A673 (cell line): Measurements from ENCODE around the gene APOA5. TPM values are rescaled to one million over a fixed set of nuclear protein-coding genes. Genes with fewer than 3 reads are reported as not detected.

ENCODE experiments used
- BruUV-seq: library from RNA; stranded (reverse); fragments of 400-500 nt; replicated peaks from 2 replicates; lab custom pipeline; 2021; lab: Mats Ljungman, UMichigan
- CTCF ChIA-PET: fragments of 300-600 bp; sonication (Branson Sonifier 250); formaldehyde crosslinking; loops from one replicate; lab custom pipeline; 2022; ENCODE audit warnings: antibody characterized with exemption; lab: Charles Lee
- POLR2A ChIA-PET: fragments of 300-600 bp; sonication (Branson Sonifier 250); formaldehyde crosslinking; loops from one replicate; lab custom pipeline; 2022; ENCODE audit warnings: antibody characterized with exemption; ENCODE audit not compliant: low non-redundant PET; lab: Charles Lee
- DNase-seq: peaks from one replicate; pipeline ENCODE4 v3.0.0-alpha.2; 2015; ENCODE audit warnings: low spot score
- H3K27ac ChIP-seq: fragments of 200-600 bp; sonication (generic); 2 replicates; pipeline ENCODE4 v1.5.1; 2016; ENCODE audit warnings: mixed run types, low read depth, mild to moderate bottlenecking, mixed read lengths, antibody characterized with exemption, low read length; ENCODE audit not compliant: poor library complexity, severe bottlenecking
- H3K27me3 ChIP-seq: fragments of 200-600 bp; sonication (generic); replicated peaks from 2 replicates; pipeline ENCODE4 v1.6.1; 2017; ENCODE audit warnings: mixed run types, low read depth, mild to moderate bottlenecking, mixed read lengths, antibody characterized with exemption, low read length; ENCODE audit not compliant: insufficient read depth, poor library complexity
- H3K36me3 ChIP-seq: fragments of 200-600 bp; sonication (generic); 2 replicates; pipeline ENCODE4 v1.6.1; 2016; ENCODE audit warnings: mixed run types, mild to moderate bottlenecking, mixed read lengths, antibody characterized with exemption, low read length; ENCODE audit not compliant: insufficient read depth, poor library complexity, severe bottlenecking
- H3K4me1 ChIP-seq: fragments of 200-600 bp; sonication (generic); 2 replicates; pipeline ENCODE4 v1.6.1; 2017; ENCODE audit warnings: mixed run types, mild to moderate bottlenecking, mixed read lengths, antibody characterized with exemption, low read length; ENCODE audit not compliant: insufficient read depth, poor library complexity, severe bottlenecking
- H3K4me3 ChIP-seq: fragments of 200-600 bp; sonication (generic); 2 replicates; pipeline ENCODE4 v1.5.1; 2016; ENCODE audit warnings: low read depth, mixed run types, mild to moderate bottlenecking, mixed read lengths, low read length; ENCODE audit not compliant: poor library complexity, severe bottlenecking
- H3K9me3 ChIP-seq: fragments of 200-600 bp; sonication (generic); 2 replicates; pipeline ENCODE4 v1.6.1; 2016; ENCODE audit warnings: mixed run types, low read depth, mild to moderate bottlenecking, mixed read lengths, antibody characterized with exemption, low read length; ENCODE audit not compliant: poor library complexity, severe bottlenecking
- EZH2 ChIP-seq: fragments of 200-600 bp; sonication (generic); IDR thresholded peaks from 2 replicates; pipeline ENCODE4 v1.6.1; 2017; ENCODE audit warnings: borderline replicate concordance, low read depth, mild to moderate bottlenecking, mixed read lengths, antibody characterized with exemption, low read length; ENCODE audit not compliant: poor library complexity, severe bottlenecking
- intact Hi-C: fragments of 100-400 bp; cut with micrococcal nuclease; formaldehyde crosslinking; loops from one replicate; pipeline ENCODE4 v1.10.0; 2022; ENCODE audit not compliant: unreplicated experiment
- total RNA-seq: library from RNA; stranded (reverse); gene quantifications from 2 replicates; pipeline ENCODE4 v1.2.3, GENCODE V29; 2021
- TF ChIP-seq, protein P1 (sequence below): fragments of 300-800, 200-600 bp; sonication (generic); conservative IDR thresholded peaks from 2 replicates; pipeline ENCODE4 v1.5.1; 2017; ENCODE audit warnings: low read depth, mild to moderate bottlenecking, antibody characterized with exemption, low read length, moderate library complexity, mixed read lengths

The APOA5 gene
- total RNA-seq, 1 experiment from 2014 or later, result not detected

DNA sequence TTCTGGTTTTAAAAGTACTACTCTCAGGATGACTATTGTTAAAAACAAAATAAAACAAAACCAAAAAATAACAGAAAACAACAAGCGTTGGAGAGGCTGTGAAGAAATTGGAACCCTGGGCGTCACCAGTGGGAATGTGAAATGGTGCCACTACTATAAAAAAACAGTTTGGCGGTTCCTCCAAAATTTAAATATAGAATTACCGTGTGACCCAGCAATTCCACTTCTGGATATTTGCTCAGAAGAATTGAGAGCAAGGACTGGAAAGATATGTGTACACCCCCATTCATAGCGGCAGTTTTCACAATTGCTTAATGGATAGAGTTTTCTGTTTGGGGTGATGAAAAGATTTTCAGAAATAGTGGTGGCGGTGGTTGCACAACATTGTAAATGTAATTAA, 22.8 kb upstream of the APOA5 start:
- Histone ChIP-seq H3K36me3 (no peaks in the 10 kb centered on the region), H3K4me1 (no peaks in the 10 kb centered on the region), H3K4me3 (no peak overlapping the region), H3K27me3 (no peaks in the 10 kb centered on the region), H3K27ac (no peak overlapping the region), H3K9me3 (no peaks in the 10 kb centered on the region)
- ChIA-PET POLR2A (no interaction called here), CTCF (no interaction called here)
- TF ChIP-seq EZH2, result no peak
- TF ChIP-seq, protein P1, sequence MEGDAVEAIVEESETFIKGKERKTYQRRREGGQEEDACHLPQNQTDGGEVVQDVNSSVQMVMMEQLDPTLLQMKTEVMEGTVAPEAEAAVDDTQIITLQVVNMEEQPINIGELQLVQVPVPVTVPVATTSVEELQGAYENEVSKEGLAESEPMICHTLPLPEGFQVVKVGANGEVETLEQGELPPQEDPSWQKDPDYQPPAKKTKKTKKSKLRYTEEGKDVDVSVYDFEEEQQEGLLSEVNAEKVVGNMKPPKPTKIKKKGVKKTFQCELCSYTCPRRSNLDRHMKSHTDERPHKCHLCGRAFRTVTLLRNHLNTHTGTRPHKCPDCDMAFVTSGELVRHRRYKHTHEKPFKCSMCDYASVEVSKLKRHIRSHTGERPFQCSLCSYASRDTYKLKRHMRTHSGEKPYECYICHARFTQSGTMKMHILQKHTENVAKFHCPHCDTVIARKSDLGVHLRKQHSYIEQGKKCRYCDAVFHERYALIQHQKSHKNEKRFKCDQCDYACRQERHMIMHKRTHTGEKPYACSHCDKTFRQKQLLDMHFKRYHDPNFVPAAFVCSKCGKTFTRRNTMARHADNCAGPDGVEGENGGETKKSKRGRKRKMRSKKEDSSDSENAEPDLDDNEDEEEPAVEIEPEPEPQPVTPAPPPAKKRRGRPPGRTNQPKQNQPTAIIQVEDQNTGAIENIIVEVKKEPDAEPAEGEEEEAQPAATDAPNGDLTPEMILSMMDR, result no peak
- intact Hi-C loops, result no loop called here
- DNase-seq, result no peak
- BruUV-seq, result no TSS peak

DNA sequence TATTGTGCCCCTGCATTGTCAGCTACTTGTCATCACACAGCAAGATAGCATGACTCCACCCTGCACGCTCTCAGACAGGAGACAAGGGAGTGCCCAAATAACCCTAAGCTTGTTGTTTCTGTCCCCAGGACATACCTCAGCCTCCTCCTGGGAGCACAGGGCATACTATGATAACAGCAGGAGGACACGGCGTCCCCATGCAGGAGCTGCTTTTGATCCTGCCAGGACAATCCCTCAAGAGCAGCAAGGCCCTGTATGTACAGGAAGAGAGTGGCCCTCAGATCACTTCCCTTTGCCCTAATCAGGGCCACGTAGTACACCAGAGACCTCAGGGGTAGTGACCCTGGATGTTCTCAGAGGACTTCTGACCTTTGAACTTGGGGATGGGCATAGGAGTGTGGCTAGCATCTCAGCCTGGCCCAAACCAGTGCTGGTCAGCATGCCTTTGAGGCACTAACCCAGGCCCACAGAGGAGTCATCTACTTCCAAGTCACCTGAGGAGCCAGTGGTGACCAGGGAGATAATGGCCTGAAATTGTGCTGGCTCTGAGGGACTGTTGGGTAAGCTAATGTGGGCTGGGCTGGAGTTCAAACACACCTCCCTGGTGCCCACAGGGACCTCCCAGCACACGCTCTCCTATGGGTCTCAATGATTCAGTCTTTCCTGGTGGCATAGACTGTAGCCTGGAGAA, 22.2 kb upstream of the APOA5 start:
- DNase-seq, result no peak
- ChIA-PET CTCF (no interaction called here), POLR2A (no interaction called here)
- TF ChIP-seq, protein P1, result no peak
- TF ChIP-seq EZH2, result no peak
- Histone ChIP-seq H3K9me3 (no peaks in the 10 kb centered on the region), H3K4me3 (no peak overlapping the region), H3K27ac (no peak overlapping the region), H3K4me1 (no peaks in the 10 kb centered on the region), H3K36me3 (no peaks in the 10 kb centered on the region), H3K27me3 (no peaks in the 10 kb centered on the region)
- intact Hi-C loops, result no loop called here
- no TSS peak for BruUV-seq

DNA sequence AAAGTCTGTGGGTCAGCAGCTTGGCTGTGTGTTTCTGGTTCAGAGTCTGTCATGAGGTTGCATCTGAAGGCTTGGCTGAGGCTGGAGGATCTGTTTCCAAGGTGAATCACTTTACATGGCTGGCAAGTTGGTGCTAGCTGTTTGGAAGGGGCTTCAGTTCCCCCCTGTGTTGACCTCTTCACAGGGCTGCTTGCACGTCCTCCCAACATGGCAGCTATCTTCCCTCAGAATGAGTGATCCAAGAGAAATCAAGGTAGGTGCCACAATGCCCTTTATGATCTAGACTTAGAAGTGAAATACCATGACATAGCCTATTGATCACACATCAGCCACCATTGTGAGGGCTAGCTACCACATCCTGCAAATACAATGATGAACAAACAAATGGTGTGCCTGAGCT, 21.5 kb upstream of the APOA5 start:
- Histone ChIP-seq H3K36me3 (no peaks in the 10 kb centered on the region), H3K9me3 (no peaks in the 10 kb centered on the region), H3K27me3 (no peaks in the 10 kb centered on the region), H3K4me3 (no peak overlapping the region), H3K4me1 (no peaks in the 10 kb centered on the region), H3K27ac (no peak overlapping the region)
- TF ChIP-seq, protein P1, result no peak
- intact Hi-C loops, result no loop called here
- DNase-seq, result no peak
- POLR2A ChIA-PET, result no interaction called here
- CTCF ChIA-PET, result no interaction called here
- BruUV-seq, result no TSS peak
